ENCODE results near the gene TSBP1.
"Not testable (repeated sequence)": the region's sequence is repeated elsewhere in the genome, so short reads cannot be mapped to it uniquely, and the experiment has no call there.

TSBP1 gene

GRCh38 chr6:32327103-32327502 lies 44.6 kb downstream of the TSBP1 start:
- no peaks in the 10 kb centered on the region for H3K9me3 ChIP-seq
- H3K27ac ChIP-seq = peak overlapping the region; percentile 68
- H3K4me3 ChIP-seq (ENCODE audit: low read depth in 1 of 2, low read length in 1 of 2) = no peak overlapping the region
- H3K27me3 ChIP-seq = no peaks in the 10 kb centered on the region
- peaks cover 10 to 12% of the 10 kb centered on the region in 2 experiments for H3K4me1 ChIP-seq (ENCODE audit: control insufficient read depth in 1 of 2, insufficient read depth in 1 of 2, low read depth in 1 of 2, low read length in 1 of 2)
- H3K36me3 ChIP-seq = no peaks in the 10 kb centered on the region
- no peak for TF ChIP-seq CTCF (IDR thresholded peaks at IDR 0.05)

- H3K4me1 ChIP-seq (ENCODE audit: control insufficient read depth in 1 of 2, insufficient read depth in 1 of 2, low read depth in 1 of 2, low read length in 1 of 2) = no peaks in the 10 kb centered on the region
- H3K27ac ChIP-seq = no peak overlapping the region
- no peaks in the 10 kb centered on the region for H3K36me3 ChIP-seq
- no peaks in the 10 kb centered on the region for H3K27me3 ChIP-seq
- H3K4me3 ChIP-seq (ENCODE audit: low read depth in 1 of 2, low read length in 1 of 2) = no peak overlapping the region
- no peaks in the 10 kb centered on the region for H3K9me3 ChIP-seq
- no peak for TF ChIP-seq CTCF (IDR thresholded peaks at IDR 0.05)
Measured at GRCh38 chr6:32318501-32318900, 53.2 kb downstream of the TSBP1 start.

- TF ChIP-seq CTCF (IDR thresholded peaks at IDR 0.05) = no peak
- no peaks in the 10 kb centered on the region for H3K27me3 ChIP-seq
- no peak overlapping the region for H3K4me3 ChIP-seq (ENCODE audit: low read depth in 1 of 2, low read length in 1 of 2)
- no peaks in the 10 kb centered on the region for H3K4me1 ChIP-seq (ENCODE audit: control insufficient read depth in 1 of 2, insufficient read depth in 1 of 2, low read depth in 1 of 2, low read length in 1 of 2)
- no peaks in the 10 kb centered on the region for H3K36me3 ChIP-seq
- no peaks in the 10 kb centered on the region for H3K9me3 ChIP-seq
- no peak overlapping the region for H3K27ac ChIP-seq
Measured at GRCh38 chr6:32317541-32317940, 54.2 kb downstream of the TSBP1 start.

- H3K36me3 ChIP-seq = no peaks in the 10 kb centered on the region
- TF ChIP-seq CTCF (IDR thresholded peaks at IDR 0.05) = no peak
Measured at GRCh38 chr6:32313964-32314363, 57.7 kb downstream of the TSBP1 start.

GRCh38 chr6:32298632-32299336 lies 72.9 kb downstream of the TSBP1 start:
- H3K9me3 ChIP-seq = no peaks in the 10 kb centered on the region
- no peaks in the 10 kb centered on the region for H3K27me3 ChIP-seq
- H3K4me3 ChIP-seq (ENCODE audit: low read depth in 1 of 2, low read length in 1 of 2) = no peak overlapping the region
- TF ChIP-seq CTCF (IDR thresholded peaks at IDR 0.05) = no peak
- H3K27ac ChIP-seq = no peak overlapping the region
- H3K36me3 ChIP-seq = no peaks in the 10 kb centered on the region
- no peaks in the 10 kb centered on the region for H3K4me1 ChIP-seq (ENCODE audit: control insufficient read depth in 1 of 2, insufficient read depth in 1 of 2, low read depth in 1 of 2, low read length in 1 of 2)

More at GRCh38 chr6:32313964-32314363, 57.7 kb downstream of the TSBP1 start:
- H3K27me3 ChIP-seq = no peaks in the 10 kb centered on the region
- no peak overlapping the region for H3K27ac ChIP-seq
- H3K9me3 ChIP-seq = no peaks in the 10 kb centered on the region
- H3K4me3 ChIP-seq (ENCODE audit: low read depth in 1 of 2, low read length in 1 of 2) = no peak overlapping the region
- H3K4me1 ChIP-seq (ENCODE audit: control insufficient read depth in 1 of 2, insufficient read depth in 1 of 2, low read depth in 1 of 2, low read length in 1 of 2) = no peaks in the 10 kb centered on the region

- not testable (repeated sequence) for H3K9me3 ChIP-seq; H3K27ac ChIP-seq; H3K27me3 ChIP-seq; H3K4me3 ChIP-seq (ENCODE audit: low read depth in 1 of 2, low read length in 1 of 2); H3K4me1 ChIP-seq (ENCODE audit: control insufficient read depth in 1 of 2, insufficient read depth in 1 of 2, low read depth in 1 of 2, low read length in 1 of 2); H3K36me3 ChIP-seq
Measured at GRCh38 chr6:32294980-32295379, 76.7 kb downstream of the TSBP1 start.

Data from neutrophil (primary cell).